NOMO-1 treated with dmso at 0.1 percent for 144 hours (cell line): ENCODE data around the gene ARHGEF17.

Experiments
- DNase-seq: peaks from one replicate; lab custom pipeline; 2025; ENCODE audit not compliant: unreplicated experiment; lab: John Stamatoyannopoulos, UW

ARHGEF17 gene

GRCh38 chr11:73331138-73331916 is 23.3 kb downstream of the ARHGEF17 start:
- DNase-seq: no peak

- no peak for DNase-seq
Measured at GRCh38 chr11:73333173-73333572, 25.1 kb downstream of the ARHGEF17 start.

DNA sequence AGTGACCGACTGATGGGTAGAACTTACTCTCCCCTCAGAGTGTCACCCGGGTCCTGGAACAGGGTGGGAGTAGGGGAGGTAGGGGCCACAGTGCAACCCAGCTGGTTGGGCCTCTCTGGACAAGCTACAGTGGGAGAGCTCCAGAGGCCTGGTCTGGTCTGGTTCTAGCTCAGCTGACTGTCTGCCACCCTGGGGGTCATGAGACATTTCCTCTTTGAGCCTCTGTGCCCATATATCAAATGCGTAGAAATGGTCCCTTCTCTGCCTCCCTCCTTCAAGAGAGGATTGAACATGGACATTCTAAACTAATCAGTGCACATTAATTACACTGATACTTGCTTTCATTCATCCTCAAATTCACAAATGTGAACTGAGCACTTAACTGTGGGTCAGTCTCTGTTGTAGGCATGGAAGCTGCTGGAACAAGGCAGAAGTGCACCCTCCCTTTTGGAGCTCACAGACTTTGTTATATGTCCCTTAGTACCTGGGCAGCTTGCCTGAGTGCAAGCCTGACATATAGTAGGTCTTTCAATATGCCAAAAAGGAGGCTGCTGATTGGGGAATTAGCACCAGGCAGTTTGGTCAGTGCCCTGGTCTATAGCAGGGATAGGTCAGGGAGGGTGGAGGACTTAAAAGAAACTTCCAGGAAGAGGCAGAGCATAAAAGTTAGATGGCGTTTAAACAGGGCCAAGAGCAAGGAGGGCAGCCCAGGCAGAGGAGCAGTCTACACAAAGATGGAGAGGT is 25.7 kb downstream of the ARHGEF17 start:
- DNase-seq: no peak

DNA sequence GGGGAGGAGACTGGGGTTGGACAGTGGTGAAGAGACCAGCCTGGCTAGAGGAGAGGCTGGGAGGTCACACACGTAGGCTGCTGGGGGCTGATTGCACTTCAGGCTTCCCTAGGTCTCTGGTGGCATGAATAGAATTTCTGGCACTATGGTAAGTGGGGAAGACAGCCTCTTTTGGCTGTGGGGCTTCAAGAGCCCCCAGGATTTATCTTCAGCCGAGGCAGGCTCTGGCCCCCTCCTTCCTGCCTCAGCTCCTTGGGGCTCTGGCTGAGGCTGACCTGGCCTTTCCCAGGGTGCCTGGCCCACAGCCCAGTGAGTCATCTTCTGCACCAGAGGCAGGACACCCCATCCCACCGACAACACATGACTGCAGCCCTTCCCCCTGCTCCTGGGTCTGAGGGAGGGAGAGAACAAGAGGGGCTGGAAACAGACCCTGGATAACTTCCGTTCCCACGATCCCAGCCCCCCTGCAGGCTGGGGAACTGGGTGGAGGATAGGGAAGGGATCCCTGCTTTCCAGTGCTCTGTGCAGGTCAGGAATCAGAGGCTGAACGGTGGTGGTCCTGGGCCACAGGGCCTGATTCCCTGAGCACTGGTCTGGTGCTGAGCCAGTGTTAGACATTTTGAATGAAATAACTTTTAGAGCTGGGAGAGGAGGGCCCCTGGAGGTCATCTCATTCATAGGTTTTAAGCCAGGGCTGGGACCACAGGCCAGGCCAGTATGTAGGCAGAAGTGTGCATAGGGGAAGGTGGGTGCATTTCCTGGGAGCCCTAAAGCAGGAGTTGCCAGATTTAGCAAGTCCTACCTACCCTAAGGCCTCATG is 26.5 kb downstream of the ARHGEF17 start:
- no peak for DNase-seq

DNA sequence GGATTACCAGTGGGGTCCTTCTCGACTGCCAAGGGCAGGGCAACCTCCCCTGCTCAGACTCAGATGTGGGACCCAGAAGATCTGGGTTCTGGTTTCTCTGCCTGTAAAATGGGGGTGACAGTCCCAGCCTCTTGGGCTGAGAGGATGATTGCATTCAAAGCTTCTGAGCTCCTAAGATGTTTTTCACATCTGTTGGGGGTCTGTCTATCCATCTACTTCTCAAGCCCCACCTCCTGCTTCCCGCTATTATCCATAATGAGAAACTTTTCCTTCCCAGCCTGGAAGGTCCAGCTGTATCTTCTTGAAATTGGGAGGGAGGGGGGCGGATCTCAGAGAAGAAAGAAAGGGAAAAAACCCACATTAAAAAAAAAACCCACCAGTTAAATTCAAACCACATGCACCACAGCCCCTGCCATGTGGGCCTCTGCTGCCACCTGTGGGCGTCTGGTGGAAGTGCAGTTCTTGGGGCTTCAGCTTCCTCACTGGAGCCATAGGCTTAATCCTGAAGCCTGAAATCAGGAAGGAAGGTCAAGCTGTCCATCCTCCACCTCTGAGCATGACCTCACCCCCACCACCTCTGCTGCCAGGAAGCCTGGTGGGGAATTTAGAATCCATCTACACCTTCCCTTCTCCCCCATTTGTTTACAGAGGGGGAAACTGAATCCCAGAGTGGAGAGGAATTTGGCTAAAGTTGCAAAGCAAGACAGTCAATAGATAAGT is 27.3 kb downstream of the ARHGEF17 start:
- peak; percentile 49 for DNase-seq

DNA sequence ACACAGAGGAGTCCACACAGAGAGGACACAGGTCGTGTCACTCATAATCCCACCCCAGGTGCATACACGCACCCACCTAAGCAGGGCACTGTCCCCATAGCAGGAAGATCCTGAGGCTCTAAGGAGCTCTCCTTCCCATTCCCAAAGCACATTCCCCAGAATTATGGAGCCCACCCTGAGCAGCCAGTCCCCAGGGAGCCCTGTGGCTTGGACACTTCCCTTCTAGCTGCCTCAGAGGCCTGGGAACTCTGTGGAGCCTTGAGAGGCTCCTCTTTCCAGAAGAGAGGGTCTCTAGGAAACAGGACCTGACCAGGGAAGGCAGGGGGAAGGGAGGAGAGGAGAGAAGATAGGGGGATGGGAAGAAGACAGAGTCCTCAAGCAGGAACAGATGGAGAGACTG is 29.8 kb downstream of the ARHGEF17 start:
- no peak for DNase-seq

DNA sequence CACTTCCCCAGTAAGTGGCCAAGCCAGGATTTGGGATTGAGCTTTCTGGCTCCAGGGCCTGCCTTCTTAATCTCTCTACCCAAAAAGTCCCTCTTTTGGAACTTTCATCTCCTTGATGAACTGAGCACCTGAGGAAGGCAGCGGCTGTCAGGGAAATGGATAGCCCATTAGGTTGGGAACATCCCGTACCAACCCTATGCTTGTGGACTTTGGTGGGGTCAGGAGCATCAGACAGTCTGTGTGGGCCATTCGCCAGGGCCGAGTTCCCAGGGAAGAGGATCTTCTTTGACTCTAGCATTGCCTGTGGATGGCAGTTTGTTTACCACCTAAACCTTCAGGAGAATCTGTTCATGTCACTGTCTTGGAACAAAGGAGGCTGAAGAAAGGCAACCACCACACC is 30.2 kb downstream of the ARHGEF17 start:
- no peak for DNase-seq

DNA sequence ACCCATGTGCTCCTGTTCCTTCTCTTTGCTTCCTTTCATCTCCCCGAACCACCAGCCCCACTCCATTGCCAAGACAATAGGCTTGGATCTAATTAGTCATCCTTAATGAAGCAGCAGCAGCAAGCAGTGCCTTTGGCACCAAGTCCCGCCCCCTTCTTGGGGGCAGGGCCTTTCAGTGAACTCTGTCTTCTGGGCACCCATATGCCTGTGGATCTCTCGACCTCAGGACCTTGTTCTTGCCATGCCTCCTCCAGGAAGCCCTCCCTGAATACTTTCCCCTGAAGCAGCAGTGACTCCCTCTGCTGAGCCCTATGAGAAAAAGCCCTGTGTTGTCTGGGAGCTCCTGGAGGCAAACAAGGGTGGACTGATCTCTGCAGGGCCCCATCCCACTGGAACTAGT is 32.1 kb downstream of the ARHGEF17 start:
- no peak for DNase-seq

- no peak for DNase-seq
Measured at GRCh38 chr11:73342633-73343032, 34.6 kb downstream of the ARHGEF17 start.

- no peak for DNase-seq
Measured at GRCh38 chr11:73343076-73343873, 35.2 kb downstream of the ARHGEF17 start.

- DNase-seq: no peak
Measured at GRCh38 chr11:73344191-73344607, 36.1 kb downstream of the ARHGEF17 start.

GRCh38 chr11:73345481-73346160 is 37.5 kb downstream of the ARHGEF17 start:
- no peak for DNase-seq

GRCh38 chr11:73346186-73346935 is 38.3 kb downstream of the ARHGEF17 start:
- no peak for DNase-seq

- no peak for DNase-seq
Measured at GRCh38 chr11:73347067-73347466, 39.0 kb downstream of the ARHGEF17 start.

DNA sequence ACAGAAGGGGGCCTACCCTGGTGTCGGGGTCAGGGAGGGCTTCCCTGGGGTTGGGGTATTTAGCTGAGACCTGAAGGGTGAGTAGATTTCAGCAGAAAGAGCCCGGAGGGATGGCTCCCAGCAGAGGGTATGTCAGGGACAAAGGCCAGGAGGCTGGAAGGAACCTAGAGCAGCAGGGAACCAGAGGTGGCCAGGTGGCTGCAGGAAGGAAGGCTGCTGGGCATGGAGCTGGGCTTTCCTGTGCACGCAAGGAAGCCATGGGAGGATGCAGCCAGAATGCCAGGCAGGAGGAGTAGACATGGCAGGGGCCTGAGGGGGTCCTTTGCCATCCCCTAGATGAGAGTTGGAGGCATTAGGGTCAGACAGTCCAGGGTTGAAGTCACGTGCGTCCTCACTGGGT is 40.8 kb downstream of the ARHGEF17 start:
- no peak for DNase-seq

GRCh38 chr11:73349633-73350032 is 41.6 kb downstream of the ARHGEF17 start:
- no peak for DNase-seq

GRCh38 chr11:73350908-73351636 is 43.0 kb downstream of the ARHGEF17 start:
- peak; percentile 61 for DNase-seq

GRCh38 chr11:73353422-73353821 is 45.3 kb downstream of the ARHGEF17 start:
- no peak for DNase-seq
